HG03175 (cell line): ENCODE results near the gene CTBP2.
"Not testable (repeated sequence)": the region's sequence is repeated elsewhere in the genome, so short reads cannot be mapped to it uniquely, and the experiment has no call there.

Experiments used
- ATAC-seq: cut with Tn5 transposase; IDR thresholded peaks from one replicate; pipeline ENCODE4 v1.9.1; 2021; ENCODE audit warnings: mild to moderate bottlenecking, moderate library complexity; ENCODE audit not compliant: unreplicated experiment

Gene CTBP2

DNA sequence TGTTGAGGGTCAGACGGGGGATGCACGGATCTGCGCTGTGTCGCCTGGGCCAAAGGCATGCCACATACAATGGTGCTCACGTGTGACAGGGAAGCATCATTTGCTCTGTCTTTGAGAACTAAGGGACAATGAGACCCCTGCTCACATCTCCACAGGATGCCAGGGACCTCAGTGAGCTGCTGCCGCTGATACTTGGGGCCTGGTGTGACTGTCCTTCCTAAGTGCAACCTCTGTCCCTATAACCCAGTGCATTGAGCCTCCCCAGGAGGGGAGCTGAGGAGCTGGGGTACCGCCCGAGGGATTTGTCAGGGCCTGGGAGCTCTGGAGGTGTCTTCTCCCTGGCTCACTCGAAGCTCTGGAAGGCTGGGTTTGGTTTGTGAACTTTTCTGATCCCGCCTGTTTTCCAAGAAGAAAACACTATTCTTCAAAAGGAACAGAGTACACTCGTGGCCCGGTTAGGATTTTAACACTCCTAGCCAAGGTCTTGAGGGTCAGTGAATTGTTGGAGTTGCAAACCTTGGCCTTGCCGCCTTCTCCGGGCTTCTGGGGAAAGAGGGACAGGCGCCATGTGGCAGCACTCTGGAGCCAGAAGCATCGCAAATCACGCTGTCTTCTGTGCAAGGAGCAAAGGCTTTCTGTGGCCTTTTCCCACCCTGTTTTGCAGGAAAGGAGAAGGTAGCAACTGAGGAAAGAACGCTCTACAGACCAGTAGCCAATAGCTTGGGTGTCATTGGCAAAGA is 26.2 kb upstream of the CTBP2 start:
- no peak for ATAC-seq

DNA sequence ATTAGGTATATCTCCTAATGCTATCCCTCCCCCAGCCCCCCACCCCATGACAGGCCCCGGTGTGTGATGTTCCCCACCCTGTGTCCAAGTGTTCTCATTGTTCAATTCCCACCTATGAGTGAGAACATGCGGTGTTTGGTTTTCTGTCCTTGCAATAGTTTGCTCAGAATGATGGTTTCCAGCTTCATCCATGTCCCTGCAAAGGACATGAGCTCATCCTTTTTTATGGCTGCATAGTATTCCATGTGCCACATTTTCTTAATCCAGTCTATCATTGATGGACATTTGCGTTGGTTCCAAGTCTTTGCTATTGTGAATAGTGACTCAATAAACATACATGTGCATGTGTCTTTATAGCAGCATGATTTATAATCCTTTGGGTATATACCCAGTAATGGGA is 18.7 kb upstream of the CTBP2 start:
- ATAC-seq: not testable (repeated sequence)

DNA sequence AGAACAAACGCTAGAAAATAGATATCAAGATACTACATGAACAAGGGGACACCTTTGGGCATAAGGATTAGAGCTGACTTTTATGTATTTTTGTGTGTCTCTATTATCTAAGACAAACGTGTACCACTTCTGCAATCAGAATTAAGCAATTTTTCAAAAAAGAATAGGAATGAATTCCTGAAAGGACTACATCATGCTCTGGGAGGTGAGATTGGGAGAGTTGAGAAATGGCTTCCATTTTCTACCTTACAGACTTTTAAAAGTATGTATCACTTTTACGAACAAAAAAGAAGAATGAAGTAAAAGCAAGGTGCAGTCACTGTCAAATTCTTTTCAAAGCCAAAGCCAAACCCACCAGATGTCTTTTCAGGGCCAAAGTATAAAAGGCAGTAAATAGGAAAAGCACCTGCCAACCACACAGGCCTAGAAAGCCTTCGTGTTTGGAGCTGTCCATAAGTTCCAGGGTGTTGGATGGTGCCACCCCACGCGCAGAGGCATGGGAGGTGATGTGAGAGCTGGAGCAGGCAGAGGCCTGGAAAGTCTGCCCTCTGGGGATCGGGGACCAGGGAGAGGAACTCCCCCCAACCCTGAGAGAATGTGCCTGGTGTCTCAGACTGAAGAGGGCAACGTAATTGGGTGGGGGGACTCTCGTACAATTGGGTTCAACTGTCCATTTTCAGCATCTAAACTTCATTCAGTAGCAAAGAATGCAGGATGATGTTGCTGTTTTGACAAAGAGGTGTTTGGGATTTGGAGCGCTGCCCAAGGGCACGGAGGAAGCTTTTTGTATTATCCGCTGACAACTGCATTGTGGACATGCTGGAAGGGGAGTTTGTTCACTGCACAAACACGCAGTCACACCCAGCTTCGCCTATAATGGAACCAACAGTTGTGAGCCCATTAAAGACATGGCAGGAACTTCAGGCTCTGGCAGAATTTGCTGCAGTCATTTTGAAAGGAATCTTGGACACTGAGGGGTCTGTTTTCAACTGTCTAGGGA is 17.6 kb upstream of the CTBP2 start:
- ATAC-seq: no peak

DNA sequence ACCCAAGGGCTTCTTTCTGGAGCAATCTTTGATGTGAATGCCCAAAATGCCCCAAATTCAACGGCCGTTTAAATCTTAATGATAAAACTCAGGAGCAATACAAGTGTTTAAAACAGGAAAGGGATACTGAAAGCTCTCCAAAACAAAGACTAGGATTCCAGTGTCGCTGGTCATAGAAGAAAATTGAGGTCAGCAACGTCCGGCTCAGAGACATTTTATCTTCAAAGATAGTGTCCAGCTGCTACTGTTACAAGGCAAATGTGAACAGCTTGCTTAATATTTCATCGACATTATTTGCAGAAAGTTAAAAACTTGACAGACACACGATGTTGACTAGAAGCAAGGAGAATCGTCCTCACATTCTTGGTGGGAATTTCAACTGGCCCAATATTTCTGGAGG is 15.4 kb upstream of the CTBP2 start:
- no peak for ATAC-seq

DNA sequence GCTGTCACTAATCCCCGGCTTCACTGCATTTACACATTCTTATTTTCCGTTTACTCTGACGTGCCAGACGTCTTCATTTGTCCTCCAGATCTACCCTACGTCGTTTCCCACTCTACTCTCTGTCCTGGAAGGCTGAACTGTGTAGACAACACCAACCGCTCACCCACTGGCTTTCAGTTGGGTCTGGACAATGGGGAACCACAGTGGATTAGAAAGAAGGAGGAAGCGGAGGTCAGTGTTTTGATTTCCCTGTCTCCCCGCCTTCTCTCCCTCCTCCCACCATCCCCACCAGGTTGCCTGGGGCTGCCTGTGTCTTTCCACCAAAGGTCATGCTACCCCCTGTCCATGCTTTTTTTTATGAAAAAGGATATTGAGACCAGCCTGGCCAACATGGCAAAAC is 14.0 kb upstream of the CTBP2 start:
- no peak for ATAC-seq

DNA sequence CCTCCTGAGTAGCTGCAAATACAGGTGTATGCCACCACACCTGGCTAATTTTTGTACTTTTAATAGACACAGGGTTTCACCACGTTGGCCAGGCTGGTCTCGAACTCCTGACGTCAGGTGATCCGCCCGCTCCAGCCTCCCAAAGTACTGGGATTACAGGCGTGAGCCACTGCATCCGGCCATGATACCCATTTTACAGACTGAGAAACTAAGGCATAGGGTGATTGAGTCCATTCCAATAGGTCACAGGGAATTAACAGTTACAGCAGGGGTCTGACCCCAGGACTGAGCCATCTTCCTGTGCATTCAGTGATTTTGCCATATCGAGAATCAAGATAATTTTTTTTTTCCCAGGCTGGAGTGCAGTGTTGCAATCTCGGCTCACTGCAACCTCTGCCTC is 12.3 kb upstream of the CTBP2 start:
- ATAC-seq: no peak

DNA sequence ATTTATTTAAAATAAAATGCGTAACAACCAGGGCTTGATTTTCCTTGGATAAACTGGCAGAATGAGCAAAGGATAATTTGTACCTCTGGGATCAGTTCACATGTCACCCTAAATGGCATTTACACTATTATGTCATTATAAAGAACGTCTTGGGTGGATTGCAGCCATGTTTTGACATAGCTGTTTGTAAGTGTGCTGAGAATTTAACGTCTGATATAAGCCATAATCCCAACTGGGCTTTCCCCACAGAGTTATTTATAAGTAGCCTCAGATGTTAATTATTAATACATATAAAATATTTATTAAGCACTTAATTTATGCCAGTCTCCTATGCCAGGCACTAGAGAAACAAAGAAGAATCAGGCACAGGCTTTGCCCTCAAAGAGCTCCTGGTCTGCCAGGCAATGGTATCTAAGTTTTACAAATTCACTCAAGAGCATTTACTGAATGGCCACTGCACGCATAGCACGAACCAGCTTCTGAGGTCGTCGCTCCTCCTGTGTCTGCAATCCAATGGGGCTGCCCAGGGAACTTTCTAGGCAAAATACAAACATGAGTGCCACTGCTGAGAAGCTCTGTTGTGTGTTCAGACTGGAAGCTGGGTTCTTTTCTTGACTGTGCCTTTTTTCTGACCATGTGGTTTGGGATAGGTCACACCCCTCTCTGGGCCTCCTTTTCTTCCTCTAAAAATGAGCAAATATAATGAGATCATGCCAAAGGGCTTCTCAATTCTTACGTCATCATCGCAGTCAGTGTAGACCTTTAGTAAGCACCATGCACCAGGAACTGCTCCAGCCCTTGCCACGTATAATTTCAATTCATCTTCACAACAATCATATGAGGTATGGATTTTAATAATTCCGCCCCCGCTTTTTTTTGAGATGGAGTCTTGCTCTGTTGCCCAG is 11.3 kb upstream of the CTBP2 start:
- no peak for ATAC-seq

DNA sequence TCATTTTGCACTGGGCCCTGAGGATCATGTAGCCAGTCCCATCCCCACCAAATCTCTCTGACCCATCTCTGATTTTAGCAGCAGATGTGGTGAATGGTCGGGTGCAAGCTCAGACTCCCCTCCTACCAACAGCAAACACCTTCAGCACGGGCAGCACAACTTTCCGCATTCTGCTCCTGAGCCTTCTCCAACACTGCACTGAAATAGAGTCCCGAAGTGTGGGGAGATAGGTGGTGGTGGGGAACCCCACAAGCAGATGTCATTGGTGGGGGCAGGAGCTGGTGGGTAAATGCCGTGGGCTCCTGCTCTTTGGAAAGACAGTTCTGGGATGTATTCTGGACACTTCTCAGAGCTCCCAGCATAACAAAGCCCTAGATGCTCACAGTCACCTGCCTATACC is 9.6 kb upstream of the CTBP2 start:
- no peak for ATAC-seq

DNA sequence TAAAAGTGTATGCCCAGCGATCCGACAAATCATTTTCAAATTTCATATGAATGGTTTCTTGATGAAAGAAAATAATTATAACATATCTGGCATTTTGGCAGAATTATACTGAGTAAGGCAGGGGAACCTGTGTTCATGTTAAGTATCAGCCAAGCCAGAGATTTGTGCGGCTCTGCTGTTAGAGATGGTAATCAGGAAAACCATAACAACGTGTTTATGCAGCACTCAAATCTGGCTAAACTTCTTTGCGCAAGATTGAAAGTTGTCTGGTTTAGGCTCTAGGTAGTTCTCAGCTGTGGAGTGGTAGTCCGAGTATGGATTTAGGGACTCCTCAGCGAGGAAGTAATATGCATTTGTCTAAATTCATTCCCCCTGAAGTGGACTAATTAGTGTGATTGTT is 8.9 kb upstream of the CTBP2 start:
- ATAC-seq: no peak

DNA sequence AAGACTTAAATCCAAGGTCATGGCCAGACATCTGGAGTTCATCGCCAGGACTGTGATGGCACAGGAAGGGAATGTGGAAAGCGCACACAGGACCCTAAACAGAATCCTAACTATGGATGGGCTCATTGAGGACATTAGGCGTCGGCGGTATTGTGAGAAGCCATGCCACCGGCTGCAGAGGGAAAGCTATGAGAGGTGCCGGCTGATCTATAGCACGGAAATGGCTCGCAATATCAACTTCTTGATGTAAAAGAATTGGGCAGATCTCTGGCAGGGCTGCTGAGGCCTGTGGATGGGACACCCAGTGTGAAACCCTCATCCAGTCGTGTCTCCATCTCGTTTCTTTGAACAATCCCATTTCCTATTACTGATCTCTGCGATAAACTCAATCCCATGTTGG is 6.3 kb upstream of the CTBP2 start:
- ATAC-seq: no peak

DNA sequence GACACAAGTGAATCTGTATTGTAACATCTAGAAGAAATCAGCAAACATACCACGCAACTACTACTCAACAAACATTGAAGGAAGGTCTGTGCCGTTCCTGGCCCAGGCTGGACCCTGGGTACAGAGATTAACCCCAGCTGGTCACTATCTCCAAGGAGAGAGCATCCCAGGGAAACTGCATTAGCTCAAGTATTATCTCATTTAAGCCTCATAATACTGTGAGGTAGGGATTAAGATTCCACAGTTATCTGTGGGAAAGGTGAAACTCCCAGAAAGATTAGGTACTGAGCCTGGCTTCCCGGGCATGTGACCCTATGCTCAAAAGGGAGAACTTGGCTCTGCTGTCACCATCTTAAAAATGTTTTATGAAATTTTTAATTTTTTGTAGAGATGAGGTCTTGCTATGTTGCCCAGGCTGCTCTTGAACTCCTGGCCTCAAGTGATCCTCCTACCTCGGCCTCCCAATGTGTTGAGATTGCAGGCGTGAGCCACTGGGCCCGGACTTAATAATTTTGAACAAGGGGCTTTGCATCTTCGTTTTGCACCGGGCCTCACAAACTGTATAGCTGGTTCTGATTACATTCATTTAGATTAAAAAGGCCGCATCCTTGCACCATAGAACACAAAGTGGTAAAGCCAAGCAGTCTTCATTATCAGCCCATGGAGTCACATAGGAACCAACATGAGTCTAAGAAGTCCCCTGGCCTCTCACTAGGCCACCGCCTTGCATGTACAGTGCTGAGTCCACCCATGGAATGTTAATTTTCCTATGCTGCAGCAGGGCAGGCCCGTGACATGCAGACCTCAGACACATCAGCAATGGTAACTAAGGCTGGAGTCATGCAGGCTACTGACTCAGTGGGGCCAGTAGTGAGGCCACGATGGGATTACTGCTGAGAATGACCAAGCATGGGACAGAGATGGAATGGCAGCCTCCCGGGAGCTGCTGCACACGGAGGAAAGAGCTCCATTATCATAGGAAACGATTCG is 5.5 kb upstream of the CTBP2 start:
- ATAC-seq: no peak

DNA sequence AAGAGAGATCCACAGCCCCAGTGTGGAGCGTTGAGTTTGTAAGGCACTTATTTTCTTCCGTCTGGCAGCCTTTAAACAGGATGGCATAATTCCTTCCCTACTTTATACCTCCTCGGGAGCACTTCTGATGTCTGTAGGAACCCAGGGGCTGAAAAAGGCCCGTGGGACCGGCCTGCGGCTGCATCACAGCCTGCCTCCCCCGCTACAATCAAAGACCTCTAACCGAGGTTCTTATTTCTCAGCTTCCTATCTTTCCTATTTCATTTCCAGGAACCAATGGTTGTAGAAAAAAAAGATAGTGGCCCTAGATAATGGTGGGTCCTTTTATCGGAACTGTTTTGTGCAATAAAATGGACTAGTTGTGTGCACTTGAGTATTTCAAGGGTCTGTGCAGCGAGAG is 4.1 kb upstream of the CTBP2 start:
- no peak for ATAC-seq

DNA sequence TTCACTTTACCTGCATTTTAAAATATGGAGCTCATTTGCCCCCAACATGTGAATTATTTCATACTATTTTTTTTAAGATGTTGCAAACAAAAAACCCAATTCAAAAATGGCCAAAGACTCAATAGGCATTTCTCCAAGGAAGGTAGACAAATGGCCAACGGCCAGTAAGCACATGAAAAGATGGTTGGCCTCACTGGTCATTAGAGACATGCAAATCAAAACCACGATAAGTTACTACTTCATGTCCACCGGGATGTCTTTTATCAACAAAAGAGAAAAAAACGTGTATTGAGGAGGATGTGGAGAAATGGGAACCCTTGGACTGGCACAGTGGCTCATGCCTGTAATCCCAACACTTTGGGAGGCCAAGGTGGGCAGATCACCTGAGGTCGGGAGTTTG is 3.4 kb upstream of the CTBP2 start:
- no peak for ATAC-seq

DNA sequence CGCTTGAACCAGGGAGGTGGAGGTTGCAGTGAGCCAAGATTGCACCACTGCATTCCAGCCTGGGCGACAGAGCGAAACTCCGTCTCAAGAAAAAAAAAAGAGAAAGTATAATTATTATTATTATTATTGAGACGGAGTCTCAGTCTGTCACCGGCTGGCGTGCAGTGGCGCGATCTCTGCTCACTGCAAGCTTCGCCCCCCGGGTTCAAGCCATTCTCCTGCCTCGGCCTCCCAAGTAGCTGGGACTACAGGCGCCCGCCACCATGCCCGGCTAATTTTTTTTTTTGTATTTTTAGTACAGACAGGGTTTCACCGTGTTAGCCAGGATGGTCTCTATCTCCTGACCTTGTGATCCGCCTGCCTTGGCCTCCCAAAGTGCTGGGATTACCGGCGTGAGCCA is 2.9 kb upstream of the CTBP2 start:
- not testable (repeated sequence) for ATAC-seq

DNA sequence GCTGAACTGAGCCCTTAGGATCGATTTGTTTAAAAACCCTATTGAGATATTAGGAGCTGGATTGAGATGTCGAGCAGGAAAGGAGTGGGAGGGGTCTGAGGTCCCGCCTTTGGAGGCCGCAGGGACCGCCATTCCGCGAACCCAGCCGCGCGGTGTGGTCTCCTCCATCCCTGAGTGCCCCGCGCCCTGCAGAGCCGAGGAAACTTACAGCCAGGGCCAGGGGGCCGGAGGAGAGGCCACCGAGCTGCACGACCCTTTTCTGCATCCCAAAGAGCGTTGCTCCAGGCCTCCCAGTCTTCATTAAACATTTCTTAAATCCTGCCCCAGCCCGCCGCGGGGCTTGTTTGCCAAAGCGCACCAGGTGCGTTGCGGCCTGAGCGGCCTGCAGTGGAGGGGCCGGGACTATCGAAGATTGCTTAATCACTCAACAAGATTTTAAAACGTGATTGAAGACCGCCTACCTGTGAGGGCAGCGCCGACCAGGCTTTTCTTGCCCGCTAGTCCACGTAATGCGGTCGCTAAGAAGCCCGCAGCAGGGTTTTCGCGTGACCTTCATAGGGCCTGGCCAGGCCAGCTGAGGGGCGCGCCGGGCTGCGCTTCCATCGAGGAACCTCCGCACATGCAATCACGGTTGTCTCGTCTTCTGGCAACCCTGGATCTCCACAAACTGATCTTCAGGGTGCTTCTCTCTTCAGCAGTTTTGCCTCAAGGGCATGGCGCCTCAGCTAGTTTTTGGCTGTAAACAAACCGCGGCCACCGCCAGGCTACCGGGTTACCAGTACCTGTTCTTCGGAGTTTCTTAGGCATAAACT is 2.0 kb upstream of the CTBP2 start:
- ATAC-seq: no peak

DNA sequence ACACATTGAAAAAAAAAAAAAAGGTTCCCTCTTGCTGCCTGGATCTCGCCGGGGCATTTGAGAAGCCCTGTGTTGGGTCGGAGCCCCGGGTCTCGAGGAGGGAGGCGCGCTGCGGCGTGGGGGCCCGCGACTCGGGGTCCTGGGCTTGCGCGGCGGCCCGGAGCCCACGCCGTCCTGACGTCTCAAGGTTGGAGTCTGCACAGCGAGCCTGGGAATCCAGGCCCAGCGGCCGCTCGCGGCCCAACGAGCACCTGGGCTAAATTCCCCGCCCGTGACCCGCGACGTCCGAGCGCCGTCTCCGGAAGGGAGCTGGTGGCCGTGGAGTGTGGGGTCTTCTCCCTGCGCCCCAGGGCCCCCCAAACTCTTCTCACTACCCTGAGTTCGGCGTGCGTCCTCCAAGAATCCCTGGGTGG is 1.4 kb upstream of the CTBP2 start:
- no peak for ATAC-seq

DNA sequence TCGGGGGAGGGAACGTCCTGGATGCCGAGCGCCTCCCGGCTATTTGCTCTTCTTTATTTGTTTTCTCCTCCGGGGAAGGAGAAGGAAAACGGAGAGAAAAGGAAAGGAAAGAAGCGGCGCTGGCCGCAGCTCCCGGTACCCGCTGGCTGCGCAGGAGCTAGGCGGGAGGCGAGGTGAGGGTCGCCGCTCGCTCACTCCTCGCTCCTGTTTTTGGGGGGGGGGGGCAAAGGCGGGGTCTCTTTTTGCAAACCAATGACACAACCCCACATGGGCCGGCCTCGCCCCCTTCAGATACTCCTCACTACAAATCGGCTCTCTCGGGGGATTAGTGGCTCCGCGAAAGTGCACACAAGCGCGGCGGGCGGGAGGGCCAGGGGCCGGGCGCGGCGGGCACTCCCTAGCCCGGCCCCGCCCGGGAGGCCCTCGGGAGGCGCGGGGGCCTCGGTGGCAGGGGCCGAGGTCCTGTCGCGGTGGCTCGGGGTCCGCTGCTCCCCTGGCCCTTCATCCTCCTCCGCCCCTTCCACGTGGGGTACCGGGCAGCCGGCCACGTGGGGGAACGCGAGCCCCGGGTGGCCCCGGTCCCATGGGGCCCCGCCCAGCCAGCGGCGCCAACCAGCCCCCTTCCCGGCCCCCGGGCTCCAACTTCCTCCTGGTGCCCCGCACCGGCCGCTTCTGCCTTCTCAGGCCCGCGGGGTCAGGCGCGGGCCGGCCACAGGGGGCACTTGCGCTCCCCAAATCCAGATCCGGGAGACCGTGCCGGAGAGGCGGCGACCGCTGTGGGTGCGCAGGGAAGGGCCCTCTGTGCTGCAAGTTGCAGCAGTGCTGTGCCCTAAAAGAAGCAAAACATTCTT is 718 bp upstream of the CTBP2 start:
- ATAC-seq: no peak

DNA sequence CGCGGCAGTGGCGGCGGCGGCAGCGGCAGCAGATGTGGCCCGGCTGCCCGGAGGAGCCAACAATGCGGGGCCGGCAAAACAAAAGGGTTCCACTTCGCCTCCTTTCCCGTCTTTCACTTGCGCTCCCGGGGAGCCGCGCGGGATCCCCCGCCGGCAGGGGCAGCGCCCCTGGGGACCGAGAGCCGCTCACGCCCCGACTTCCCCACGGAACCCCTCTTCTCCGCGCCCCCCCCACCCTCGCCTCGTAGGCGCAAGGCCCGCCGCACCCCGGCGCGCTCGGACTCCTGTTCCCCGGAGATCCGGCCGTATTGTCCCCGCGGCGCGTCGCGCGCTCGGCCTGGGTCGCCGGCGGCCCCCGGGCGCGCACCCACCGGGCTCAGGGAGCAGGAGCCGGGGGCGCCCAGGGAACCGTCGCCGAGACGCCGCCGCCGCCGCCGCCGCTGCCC is 854 bp downstream of the CTBP2 start:
- ATAC-seq: no peak
